Duodenal mucosa (tissue), 2 donors: ENCODE results near the gene SPP1.

Experiments
- H3K27ac ChIP-seq: one replicate; pipeline ENCODE4 v1.7.0; 2013; ENCODE audit warnings: low read depth, low read length
- H3K27me3 ChIP-seq, 2 donors: one replicate each; pipeline ENCODE4 v1.7.0; 2013; ENCODE audit warnings: low read length in 2 of 2, control low read depth in 1 of 2; ENCODE audit not compliant: insufficient read depth in 2 of 2, control insufficient read depth in 1 of 2
- H3K36me3 ChIP-seq, 2 donors: one replicate each; pipeline ENCODE4 v1.7.0; 2013; ENCODE audit warnings: low read length in 2 of 2, control low read depth in 1 of 2; ENCODE audit not compliant: insufficient read depth in 2 of 2, control insufficient read depth in 1 of 2
- H3K4me1 ChIP-seq, 2 donors: one replicate each; pipeline ENCODE4 v1.7.0; 2013; ENCODE audit warnings: low read length in 2 of 2, control low read depth in 1 of 2; ENCODE audit not compliant: insufficient read depth in 2 of 2, control insufficient read depth in 1 of 2
- H3K4me3 ChIP-seq, 2 donors: one replicate each; pipeline ENCODE4 v1.7.0; 2013; ENCODE audit warnings: low read length in 2 of 2, low read depth in 1 of 2
- H3K9ac ChIP-seq, 2 donors: one replicate each; pipeline ENCODE4 v1.7.0; 2013; ENCODE audit warnings: low read length in 2 of 2, low read depth in 1 of 2
- H3K9me3 ChIP-seq, 2 donors: one replicate each; pipeline ENCODE4 v1.7.0; 2013; ENCODE audit warnings: low read length in 2 of 2, control low read depth in 1 of 2; ENCODE audit not compliant: control insufficient read depth in 1 of 2

Gene SPP1

GRCh38 chr4:88030565-88031310 lies 55.2 kb downstream of the SPP1 start:
- H3K4me1 ChIP-seq: no peaks in the 10 kb centered on the region

More at GRCh38 chr4:88030565-88031310, 55.2 kb downstream of the SPP1 start:
- Histone ChIP-seq H3K27ac (no peak overlapping the region), H3K9me3 (peaks cover 4 to 5% of the 10 kb centered on the region in 2 donors), H3K9ac (no peak overlapping the region), H3K27me3 (no peaks in the 10 kb centered on the region), H3K4me3 (no peak overlapping the region), H3K36me3 (peaks cover 0 to 3% of the 10 kb centered on the region in 2 donors)
